ENCODE data around the gene DYTN.

- TF ChIP-seq CTCF (IDR thresholded peaks at IDR 0.05) (no peak), ZFX (IDR thresholded peaks at IDR 0.05; ENCODE audit: borderline replicate concordance) (no peak)
These were observed 22.6 kb upstream of the DYTN start for GRCh38 chr2:206740800-206741199.
